Mammary epithelial cell (primary cell): Measurements from ENCODE around the gene SHPK.

Experiments used
- CTCF ChIP-seq, 2 donors: IDR thresholded peaks in 1 of 2; conservative IDR thresholded peaks in 1 of 2; 2 replicates each; pipeline ENCODE4 v1.5.1; 2011 to 2012; ENCODE audit warnings: inconsistent platforms in 2 of 2, low read length in 2 of 2, mild to moderate bottlenecking in 2 of 2, control low read depth in 1 of 2, low read depth in 1 of 2; ENCODE audit not compliant: insufficient read depth in 1 of 2; ENCODE audit errors: extremely low read depth in 1 of 2
- EZH2 ChIP-seq: IDR thresholded peaks from 2 replicates; pipeline ENCODE4 v1.6.1; 2012; ENCODE audit warnings: low read length, inconsistent platforms, borderline replicate concordance

- no peak for TF ChIP-seq CTCF (conservative IDR thresholded peaks at IDR 0.05 in 1 of 2, IDR thresholded peaks at IDR 0.05 in 1 of 2; ENCODE audit: extremely low read depth in 1 of 2, insufficient read depth in 1 of 2, low read depth in 1 of 2, low read length in 2 of 2)
- TF ChIP-seq EZH2, result no peak
These were observed 61.8 kb downstream of the SHPK start for GRCh38 chr17:3574231-3574630.
